ENCODE measurements around the gene CIAO2B.
"Not testable (repeated sequence)": the region's sequence is repeated elsewhere in the genome, so short reads cannot be mapped to it uniquely, and the experiment has no call there.

The CIAO2B gene

GRCh38 chr16:66955363-66956153 lies 21.4 kb upstream of the CIAO2B start:
- DNase-seq = not testable (repeated sequence)

DNA sequence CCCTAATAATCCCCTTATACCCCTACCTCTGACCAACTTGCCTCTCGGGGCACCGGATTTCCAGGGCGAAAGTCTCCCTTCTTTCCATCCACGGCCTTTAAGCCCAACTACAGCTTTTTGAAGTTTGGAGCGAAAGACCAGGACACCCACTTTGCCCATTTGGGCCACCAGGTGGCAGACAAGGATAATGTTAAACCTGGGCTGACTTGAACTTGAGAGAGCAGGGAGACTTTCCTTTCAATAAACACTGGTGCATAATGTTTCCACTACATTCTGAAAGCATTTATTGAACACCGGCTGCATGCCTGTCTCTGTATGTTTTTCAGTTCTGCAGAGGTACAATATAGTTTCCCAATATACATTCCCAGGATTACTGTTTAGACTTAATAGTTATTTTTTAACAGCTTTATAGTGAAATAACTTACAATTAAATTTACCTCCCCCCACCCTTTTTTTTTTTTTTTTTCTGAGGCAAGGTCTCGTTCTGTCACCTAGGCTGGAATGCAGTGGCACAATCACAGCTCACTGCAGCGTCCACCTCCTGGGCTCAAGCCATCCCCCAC lies 20.0 kb upstream of the CIAO2B start:
- no peak for DNase-seq

DNA sequence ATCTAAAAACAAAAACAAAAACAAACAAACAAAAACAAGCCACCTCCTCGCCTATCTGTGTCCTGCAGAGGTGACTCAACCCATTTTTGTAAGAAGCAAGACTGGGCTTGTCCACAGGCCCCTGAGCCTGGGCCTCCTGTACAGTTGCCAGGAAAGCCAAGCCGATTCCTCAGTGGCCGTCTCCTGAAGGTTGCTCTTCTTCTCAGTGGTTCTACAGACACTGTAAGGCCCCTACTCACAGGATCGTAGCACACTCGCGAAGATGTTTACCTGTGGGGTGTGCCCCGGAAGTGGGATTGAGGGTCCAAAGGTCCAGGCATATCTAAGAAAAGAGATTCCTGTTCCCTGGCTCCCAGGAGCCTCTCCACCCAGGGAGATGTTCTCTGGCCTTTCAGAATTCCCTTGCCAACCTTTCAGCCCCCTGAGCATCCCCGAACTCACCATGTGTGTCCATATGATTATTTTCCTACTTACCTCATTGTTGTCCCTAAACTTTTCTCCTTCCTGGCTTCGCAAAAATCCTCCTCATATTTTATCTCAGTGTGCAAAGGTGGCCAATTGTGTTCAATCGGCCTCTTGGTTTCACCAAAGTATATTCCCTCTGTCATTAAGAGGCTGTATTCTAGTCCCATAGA lies 19.4 kb upstream of the CIAO2B start:
- no peak for DNase-seq

DNA sequence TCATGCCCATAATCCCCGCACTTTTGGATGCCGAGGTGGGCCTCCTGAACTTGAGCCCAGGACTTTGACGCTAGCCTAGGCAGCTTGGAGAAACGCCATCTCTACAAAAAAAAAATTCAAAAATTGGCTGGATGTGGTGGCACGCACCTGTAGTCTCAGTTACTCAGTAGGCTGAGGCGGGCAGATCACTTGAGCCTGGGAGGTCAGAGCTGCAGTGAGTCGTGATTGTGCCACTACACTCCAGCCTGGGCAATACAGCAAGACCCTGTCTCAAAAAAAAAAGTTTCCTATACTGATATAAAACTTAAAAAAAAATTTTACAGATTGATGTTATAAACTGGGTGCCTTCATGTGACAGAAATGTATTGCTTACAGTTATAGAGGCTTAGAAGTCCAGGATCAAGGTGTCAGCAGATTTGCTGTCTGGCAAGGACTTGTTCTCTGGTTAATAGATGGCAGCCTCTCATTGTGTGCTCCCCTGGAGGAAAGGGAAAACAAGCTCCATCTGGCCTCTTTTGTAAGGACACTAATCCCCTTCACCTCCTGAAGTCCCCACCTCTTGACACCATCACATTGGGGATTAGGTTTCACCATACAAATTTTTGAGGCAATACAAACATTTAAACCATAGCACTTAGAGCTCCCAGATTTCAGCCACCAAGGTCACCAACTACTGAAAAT lies 18.4 kb upstream of the CIAO2B start:
- no peak for DNase-seq

DNA sequence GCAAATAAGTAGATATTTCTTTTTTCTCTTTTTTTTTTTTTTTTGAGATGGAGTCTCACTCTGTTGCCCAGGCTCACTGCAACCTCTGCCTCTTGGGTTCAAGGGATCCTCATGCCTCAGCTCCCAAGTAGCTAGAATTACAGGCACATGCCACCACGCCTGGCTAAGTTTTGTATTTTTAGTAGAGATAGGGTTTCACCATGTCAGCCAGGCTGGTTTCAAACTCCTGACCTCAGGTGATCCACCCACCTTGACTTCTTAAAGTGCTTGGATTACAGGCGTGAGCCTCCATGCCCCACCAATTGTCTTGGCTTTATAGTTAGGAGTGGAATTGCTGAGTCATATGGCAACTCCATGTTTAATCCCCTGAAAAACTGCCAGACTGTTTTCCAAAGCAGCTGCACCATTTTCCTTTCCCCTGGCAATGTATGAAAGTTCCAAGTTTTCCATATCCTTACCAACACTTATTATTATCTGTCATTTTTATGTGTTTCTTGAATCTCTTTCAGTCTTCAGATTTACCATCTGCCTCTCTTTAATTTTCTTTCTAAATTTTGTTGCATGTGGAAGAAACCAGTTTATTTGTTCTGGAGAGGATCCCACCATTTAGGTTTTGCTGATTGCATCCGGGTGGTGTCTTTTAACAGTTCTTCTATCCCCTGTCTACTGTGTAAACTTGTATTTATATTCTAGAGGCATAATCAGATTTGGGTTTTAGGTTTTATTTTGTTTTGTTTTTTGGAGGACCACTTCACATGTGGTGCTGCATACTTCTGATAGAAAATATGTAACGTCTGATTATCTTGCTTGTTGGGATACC lies 17.0 kb upstream of the CIAO2B start:
- DNase-seq = no peak

DNA sequence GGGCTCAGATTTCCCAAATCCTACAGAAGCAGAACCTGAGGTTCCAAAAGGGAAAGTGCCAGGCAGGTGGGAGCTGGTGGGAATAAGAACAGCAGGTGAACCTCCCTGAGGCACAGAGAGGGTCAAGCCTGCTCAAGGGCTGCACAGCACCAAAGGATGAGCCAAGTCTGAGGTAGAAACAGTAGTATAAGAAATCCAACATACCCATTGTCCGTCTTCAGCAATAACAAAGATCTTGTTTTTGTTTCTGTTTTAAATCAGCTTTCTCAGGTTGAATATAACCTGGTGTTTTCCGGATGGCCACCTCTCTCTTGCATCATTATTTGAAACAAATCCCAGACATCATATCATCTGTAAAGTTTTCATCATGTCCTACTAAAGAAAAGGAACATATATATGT lies 16.2 kb upstream of the CIAO2B start:
- DNase-seq = no peak

DNA sequence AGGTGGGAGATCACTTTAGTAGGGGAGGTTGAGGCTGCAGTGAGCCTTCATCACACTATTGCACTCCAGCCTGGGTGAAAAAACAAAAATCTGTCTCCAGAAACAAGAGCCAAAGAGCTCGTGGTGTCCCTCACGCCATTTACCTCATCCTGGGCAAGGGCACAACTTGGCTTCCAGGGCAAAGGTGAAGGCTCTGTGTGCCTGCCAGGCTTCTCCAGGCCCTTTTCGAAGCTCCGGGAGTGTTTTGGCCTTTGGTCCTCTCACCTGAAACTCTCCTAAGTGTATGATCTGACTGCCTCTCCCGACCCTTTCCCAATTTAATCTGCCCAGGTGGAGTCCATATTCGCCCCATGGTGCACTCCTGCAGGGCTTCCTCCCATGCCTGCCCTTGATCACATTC lies 15.3 kb upstream of the CIAO2B start:
- no peak for DNase-seq

- no peak for DNase-seq
These were observed 14.6 kb upstream of the CIAO2B start for GRCh38 chr16:66948837-66949225.

- no peak for DNase-seq
These were observed 14.1 kb upstream of the CIAO2B start for GRCh38 chr16:66948134-66948836.

DNA sequence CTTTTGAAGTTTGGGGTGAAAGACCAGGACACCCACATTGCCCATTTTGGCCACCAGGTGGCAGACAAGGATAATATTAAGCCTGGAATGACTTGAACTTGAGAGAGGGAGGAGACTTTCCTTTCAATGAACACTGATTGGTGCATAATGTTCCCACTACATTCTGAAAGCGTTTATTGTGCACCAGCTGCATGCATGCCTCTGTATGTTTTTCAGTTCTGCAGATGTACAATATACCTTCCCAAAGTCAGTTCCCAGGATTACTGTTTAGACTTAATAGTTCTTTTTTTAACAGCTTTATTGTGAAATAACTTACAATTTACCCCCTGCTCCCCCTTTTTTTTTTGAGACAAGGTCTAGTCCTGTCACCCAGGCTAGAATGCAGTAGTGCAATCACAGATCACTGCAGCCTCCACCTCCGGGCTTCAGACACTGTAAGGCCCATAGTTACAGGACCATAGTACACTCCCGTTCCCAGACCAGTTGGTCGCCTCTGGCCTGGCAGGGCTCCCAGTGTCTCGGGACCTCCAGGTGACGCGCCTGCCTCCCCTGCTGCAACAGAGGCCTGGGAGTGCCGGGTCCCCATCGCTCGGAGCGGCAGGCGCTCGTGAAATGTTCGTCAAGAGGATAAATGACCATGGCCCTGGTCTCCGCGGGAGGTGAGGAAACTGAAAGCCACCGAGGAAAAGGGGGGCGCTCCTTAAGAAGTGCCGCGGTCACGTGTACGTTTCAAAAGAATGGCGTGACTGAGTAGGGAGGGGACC lies 13.3 kb upstream of the CIAO2B start:
- DNase-seq = no peak

DNA sequence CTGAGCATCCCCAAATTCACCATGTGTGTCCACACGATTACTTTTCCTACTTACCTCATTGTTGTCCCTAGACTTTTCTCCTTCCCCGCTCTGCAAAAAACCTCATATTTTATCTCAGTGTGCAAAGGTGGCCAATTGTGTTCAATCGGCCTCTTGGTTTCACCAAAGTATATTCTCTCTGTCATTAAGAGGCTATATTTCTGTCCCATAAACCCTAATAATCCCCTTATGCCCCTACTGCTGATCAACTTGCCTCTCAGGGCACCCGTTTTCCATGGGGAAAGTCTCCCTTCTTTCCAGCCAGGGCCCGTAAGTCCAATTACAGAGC lies 12.7 kb upstream of the CIAO2B start:
- no peak for DNase-seq

DNA sequence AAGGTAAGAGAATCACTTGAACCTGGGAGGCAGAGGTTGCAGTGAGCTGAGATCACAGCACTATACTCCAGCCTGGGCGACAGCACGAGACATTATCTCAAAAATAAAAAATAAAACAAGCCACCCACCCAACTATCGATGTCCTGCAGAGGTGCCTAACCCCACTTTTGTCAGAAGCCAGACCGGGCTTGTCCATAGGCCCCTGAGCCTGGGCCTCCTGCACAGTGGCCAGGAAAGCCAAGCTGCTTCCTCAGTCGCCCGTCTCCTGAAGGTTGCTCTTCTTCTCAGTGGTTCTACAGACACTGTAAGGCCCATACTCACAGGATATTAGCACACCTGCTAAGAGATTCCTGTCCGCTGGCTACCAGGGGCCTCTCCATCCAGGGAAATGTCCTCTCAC lies 12.3 kb upstream of the CIAO2B start:
- no peak for DNase-seq

GRCh38 chr16:66945939-66946338 lies 11.7 kb upstream of the CIAO2B start:
- DNase-seq = no peak

GRCh38 chr16:66944971-66945370 lies 10.8 kb upstream of the CIAO2B start:
- not testable (repeated sequence) for DNase-seq

GRCh38 chr16:66944054-66944441 lies 9.8 kb upstream of the CIAO2B start:
- no peak for DNase-seq

DNA sequence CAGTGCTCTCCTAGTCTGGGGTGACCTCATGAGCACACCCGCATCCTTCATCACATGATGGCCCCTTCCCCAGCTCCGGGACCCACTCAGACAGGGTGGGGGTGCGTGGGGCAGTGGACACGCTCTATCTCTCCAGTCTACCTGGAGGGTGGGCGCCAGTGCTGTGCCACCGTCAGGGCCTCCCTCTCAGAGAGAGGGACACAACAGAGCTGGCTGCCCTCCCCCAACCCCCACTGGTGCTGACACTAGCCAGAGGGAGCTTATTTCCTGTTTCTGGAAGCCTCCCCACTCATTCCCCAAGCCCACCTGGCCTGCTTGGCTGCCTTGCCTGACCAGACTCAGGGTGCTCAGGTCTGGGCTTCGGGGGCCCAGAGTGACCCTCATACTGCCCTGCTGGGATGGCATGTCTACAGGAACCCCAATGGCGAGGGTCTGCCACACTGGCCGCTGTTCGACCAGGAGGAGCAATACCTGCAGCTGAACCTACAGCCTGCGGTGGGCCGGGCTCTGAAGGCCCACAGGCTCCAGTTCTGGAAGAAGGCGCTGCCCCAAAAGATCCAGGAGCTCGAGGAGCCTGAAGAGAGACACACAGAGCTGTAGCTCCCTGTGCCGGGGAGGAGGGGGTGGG lies 9.3 kb upstream of the CIAO2B start:
- DNase-seq = no peak

- no peak for DNase-seq
These were observed 8.8 kb upstream of the CIAO2B start for GRCh38 chr16:66942981-66943380.

DNA sequence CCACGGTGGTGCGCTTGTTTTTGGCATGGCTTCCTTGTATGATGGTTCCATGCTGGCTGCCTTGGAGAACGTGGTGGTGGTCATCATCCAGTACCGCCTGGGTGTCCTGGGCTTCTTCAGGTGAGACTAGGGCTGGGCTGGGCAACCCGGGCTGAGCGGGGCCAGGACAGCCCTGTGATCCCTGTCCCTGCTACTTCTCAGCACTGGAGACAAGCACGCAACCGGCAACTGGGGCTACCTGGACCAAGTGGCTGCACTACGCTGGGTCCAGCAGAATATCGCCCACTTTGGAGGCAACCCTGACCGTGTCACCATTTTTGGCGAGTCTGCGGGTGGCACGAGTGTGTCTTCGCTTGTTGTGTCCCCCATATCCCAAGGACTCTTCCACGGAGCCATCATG lies 6.0 kb upstream of the CIAO2B start:
- no peak for DNase-seq

GRCh38 chr16:66939366-66939765 lies 5.2 kb upstream of the CIAO2B start:
- DNase-seq = no peak

GRCh38 chr16:66937725-66938337 lies 3.6 kb upstream of the CIAO2B start:
- DNase-seq = no peak

All from activated gamma-delta T cell (primary cell).